OCI-M2 (cell line): ENCODE results near the gene PINK1.

Source experiments
- DNase-seq: peaks from one replicate; lab custom pipeline; 2025; ENCODE audit not compliant: unreplicated experiment; lab: John Stamatoyannopoulos, UW

Gene PINK1

DNA sequence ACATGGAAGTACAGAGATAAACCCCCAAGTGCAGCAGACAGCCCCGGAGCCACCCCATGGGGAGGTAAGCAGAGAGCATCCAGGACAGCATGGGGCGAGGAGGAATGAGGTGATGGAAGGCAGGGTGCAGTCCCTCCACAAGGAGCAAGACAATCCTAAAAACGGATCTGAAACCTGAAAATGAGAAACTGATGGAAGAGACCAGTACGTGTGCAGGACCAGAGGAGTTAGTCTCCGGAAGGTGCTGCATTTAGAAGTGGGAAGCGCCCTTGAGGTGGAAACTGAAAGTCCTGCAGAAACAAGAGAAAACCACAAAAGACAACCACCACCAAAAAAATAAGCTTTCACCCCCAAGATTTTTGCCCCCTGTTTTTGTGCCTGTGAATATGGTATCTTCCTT, 45.3 kb downstream of the PINK1 start:
- no peak for DNase-seq

GRCh38 chr1:20680269-20680668, 47.0 kb downstream of the PINK1 start:
- DNase-seq = no peak

- DNase-seq = no peak
Observed at GRCh38 chr1:20681999-20682398, 48.7 kb downstream of the PINK1 start.

GRCh38 chr1:20682571-20683236, 49.4 kb downstream of the PINK1 start:
- DNase-seq = no peak

DNA sequence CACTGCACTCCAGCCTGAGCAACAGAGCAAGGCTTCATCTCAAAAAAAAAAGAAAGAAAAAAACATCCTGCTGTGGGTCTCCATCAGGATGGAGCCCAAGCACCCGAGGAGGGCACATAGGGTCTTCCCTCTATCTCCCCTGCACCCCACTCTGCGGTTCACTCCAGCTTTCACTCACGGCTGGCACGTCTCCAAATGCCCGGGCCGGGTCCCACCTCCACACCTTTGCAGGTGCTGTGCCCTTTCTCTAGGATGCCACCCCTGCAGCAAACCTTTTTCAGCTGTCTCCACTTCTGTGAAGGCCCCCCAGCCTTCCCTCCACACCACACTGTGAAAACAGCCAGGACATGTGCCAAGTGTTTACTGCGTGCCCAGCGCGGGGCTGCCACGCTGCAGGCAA, 50.4 kb downstream of the PINK1 start:
- no peak for DNase-seq

DNA sequence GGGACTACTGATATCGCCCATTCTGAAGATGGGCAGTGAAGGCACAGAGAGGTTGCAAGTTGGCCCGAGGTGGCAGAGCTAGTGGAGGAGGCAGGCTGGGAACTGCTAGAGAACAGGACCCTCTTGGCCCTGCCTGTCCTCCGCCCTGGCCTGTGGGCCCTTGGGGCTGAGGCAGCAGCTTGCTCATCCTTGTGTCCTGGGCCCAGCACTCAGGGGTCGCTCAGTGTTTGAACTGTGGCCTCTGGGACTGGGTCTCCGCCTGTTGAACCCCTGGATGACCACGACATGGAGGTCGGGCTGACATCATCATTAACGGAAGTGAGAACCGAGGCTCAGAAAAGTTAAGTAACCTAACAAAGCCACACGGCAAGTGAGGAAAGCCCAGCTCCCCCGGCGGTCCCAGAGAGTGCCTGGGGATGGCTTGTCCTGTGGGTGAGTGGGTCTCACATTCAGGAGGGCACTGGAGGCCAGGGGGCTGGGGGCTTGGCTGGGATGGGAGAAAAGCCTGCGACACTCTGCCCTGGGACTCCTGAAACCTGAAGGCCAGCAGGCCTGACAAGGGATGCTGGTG, 50.9 kb downstream of the PINK1 start:
- no peak for DNase-seq

- no peak for DNase-seq
Observed at GRCh38 chr1:20684651-20685050, 51.4 kb downstream of the PINK1 start.

DNA sequence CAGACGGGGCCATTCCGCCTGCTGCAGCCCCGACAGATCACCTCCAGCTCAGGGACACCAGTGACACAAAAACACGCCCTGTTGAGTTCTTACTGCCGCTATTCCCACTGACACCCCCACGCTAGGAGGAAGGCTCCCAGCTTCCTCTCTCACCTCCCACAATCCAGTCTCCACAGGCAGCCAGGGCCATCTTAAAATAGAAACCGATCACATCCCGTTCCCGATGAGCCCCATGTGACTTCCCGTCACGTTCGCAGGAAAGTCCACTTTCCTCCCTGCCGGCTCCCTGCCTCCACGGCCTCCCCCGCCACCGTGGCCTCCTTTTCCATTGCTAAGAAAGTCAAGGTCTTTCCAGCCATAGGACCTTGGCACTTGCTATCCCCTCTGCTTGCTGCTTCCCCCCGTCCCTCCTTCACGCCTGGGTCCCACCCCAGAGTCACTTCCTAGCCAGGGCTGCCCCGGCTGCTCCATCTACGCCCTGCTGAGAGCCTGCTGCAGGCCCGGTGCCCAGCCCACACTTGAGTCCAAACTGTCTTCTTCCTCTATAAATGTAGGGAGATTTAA, 51.9 kb downstream of the PINK1 start:
- no peak for DNase-seq

DNA sequence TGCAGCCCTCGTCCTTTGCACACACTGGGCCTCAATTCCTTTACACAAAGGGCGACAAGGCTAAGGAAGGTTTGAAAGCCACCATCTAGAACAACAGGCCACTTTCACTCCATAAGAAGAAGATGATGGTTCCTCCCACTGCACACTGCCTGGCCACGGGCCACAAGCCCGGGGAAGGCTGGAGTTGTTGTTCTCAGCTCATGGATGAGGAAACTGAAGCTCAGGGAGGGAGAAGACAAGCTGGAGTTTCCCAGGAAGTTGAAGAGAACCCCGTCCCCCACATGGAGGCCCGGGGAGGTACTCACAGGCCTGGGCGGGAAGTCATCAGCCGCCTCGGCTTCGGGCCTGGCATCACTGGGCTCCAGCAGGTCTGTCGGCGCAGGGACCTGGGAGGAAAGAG, 52.5 kb downstream of the PINK1 start:
- DNase-seq = no peak

GRCh38 chr1:20686883-20687725, 53.8 kb downstream of the PINK1 start:
- DNase-seq = no peak

DNA sequence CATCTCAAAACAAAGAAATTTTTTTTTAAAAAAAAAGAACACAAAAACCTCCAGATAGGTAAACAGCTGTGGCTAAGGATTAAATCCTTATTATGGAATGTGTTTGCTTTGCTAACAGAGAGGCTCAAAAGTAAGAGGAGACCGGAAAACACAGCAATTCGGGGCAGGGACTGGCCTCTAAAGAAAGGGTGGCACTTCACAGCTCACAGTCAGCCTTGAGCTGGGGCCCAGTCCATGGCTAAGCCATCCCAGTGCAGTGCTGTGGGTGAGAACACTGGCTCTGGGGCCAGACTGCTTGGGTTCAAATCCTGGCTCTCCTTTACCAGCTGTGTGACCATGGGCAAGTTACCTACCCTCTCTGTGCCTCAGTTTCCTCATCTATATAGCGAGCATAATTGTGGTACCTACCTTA, 56.4 kb downstream of the PINK1 start:
- no peak for DNase-seq

DNA sequence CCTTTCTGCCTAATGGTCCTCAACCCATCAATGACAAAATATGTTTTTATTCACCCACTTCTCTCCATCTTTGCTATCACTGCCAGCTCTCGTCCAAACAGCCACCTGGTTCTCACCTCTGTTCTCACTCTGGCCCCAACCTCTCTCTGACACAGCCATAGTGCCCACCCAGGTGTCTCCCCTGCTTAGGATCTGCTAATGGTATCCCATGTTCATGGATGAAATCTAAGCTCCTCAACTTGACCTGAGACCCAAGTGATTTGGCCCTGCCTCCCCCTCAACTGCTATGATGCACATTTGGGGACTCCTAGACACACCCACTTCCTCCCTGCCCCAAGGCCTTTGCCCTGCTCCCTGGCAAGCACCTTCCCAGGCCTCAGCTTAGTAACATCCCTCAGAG, 58.6 kb downstream of the PINK1 start:
- no peak for DNase-seq

DNA sequence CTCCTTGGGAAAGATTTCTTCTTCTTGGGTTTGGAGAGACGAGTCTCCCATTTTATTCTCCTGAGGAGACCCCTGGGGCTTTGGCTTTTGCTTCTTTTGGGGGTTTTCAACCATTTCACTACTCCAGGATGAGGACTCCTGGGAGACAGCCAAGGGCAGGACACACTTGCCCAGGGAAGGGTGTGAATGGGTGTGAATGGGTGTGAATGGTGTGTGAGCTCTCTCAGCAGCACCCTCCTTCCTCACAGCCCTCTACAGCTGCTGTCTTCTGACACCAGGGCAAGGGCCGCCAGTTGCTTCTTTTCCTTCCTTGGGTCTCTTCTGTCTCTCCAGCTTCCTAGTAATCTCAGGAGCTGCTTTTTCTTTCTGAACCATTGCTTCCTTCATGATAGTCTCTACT, 60.4 kb downstream of the PINK1 start:
- DNase-seq = no peak

DNA sequence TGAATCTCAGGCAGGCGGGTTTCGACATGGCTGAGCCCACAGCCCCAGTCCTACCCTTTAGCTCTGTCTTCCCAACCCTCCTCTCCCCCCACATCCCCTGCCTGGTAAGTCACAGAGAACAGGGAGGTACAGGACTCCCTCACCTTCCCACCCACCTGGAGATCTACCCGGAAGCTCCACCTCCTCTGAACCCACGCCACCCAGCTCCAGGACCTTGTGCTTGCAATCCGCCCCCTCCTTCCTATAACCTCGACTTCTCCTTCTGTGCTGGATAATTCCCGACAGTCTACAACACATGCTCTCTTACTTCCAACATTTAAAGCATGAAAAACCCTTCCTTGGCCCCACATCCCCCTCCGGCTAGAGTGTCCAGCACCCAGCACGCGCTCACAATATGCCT, 62.3 kb downstream of the PINK1 start:
- DNase-seq = no peak

DNA sequence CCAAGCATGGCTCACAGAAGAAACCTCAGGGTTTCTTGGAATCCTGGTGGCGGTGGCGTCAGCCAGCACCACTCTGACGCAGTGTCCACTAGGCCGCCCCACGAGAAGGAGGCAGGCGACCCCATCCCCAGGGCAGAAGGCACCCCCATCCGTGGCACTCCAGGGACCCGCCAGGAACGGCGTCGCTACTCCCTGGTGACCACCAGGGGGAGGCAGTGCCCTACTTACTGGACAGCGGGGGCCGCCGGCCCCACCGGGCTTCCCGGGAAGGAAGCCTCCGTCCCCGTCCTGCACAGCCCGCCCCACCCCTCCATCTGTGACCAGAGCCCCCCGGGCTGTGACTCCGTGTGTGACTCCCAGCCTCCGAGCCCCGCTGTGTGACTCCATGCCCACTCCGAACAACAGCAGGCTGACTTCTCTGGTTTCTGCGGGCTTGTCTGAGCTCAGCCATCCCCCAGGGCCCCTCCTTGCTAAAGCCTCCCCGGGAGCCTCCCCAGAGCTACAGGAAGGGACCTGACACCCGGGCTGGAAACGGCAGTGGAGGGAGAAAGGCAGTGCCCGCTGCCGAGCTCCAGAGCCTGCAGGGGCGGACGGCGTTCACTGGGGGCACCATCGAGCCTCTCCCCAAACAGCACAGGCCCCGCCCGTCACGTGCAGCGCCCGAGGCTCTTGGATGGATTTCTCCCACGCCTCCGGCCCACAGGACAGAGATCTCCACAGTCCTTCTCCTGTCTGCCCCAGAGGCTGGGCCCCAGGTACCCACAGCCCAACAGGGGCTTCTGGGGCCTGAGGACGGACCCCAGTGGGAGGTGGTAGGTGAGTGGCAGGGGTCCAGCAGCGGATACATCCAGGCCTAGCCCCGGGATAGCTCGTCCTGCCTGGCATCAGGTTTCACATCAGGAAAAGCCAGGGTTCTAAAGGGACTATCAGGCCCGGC, 63.4 kb downstream of the PINK1 start:
- DNase-seq = peak; percentile 38

- DNase-seq = no peak
Observed at GRCh38 chr1:20697563-20697962, 64.3 kb downstream of the PINK1 start.

DNA sequence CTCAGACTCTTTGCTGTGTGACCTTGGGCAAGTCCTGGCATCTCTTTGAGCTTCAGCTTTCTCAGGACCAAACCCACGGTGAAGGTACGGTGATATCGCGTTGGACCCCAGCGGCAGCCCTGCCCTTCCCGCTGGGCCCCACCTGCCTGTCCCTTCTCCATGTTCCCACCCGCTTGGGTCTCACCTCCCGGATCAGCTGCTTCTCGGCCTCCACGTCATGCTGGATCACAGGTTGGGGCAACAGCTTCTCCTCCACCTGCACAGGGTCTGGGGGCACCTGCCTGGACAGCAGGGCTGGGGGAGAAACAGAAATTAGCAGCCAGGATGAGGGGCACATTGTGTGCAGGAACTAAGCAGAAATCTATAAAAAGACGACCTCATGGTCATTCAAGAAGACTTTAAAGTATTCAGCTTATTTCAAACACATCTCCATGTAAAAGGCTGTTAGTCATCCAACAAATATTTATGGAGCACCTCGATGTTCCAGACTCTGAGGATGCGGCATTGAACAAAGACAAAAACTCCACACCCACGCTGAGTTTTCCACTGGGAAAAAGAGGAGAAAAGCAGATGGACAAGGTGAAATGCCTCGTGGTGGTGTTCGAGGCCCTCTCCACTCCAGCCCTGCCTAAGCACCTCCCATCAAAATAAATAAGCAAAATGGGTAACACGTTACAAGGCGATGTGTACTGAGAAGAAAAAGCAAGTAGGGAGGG, 65.1 kb downstream of the PINK1 start:
- DNase-seq = no peak

DNA sequence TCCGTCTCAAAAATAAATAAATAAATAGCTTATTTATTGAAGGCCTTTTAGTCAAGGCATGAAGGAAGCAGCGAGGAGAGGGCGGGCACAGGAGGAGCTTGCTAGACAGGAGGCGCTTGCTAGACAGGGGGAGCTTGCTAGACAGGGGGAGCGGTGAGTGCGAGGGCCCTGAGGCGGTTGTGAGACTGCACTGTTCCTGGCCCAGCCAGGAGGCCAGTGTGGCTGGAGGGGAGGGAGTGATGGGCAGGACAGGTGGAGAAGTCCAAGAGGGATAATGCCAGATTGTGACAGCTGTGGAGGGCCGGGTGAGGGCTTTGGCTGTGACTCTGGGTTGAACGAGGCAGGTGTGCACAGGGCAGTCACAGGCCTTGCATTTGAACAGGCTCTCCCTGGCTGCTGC, 66.3 kb downstream of the PINK1 start:
- DNase-seq = no peak

GRCh38 chr1:20700636-20701215, 67.5 kb downstream of the PINK1 start:
- no peak for DNase-seq
